ENCODE measurements around the gene USP48.
"Not testable (repeated sequence)": the region's sequence is repeated elsewhere in the genome, so short reads cannot be mapped to it uniquely, and the experiment has no call there.

Gene USP48

DNA sequence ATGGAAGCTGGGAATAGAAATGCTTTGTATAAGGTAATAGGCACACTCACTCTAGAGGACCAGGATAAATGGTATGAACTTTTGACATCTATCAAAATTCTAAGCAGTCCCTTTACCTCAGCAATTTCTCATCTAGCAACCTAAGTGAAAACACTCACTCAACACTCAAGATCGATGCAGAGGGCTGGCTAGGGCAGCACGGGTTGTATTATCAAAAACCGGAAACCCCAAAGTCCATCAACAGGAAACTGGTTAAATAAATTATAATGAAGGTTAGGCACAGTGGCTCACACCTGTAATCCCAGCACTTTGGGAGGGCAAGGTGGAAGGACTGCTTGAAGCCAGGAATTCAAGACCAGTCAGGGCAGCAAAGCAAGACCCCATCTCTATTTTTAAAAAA is 9.4 kb downstream of the USP48 start:
- H4K20me1 ChIP-seq, result peaks cover 0 to 96% (median 41%) of the 10 kb centered on the region in 11 experiments; a peak in 14 of 22 replicates
- TF ChIP-seq Cebpa-rat (IDR thresholded peaks at IDR 0.05), result no peak
- H3K27me3 ChIP-seq, result no peaks in the 10 kb centered on the region
- peak overlapping the region in 9 of 11 experiments; percentile 3 to 64 (median 26); a peak in 8 of 22 replicates for H3K9ac ChIP-seq
- H3K36me3 ChIP-seq, result peaks cover 0 to 78% (median 34%) of the 10 kb centered on the region in 11 experiments; a peak in 17 of 22 replicates
- peaks cover 0 to 25% (median 16%) of the 10 kb centered on the region in 11 experiments; a peak in 18 of 22 replicates for H3K9me3 ChIP-seq (replicated peaks in 1 of 11)
- H3K4me1 ChIP-seq, result peaks cover 36 to 99% (median 85%) of the 10 kb centered on the region in 10 experiments
- no peak overlapping the region for H3K4me3 ChIP-seq
- H3K27ac ChIP-seq, result peak overlapping the region; percentile 12 to 91 (median 59); a peak in 16 of 22 replicates
- H3K4me2 ChIP-seq, result peak overlapping the region; percentile 36 to 93 (median 63); a peak in 20 of 22 replicates

DNA sequence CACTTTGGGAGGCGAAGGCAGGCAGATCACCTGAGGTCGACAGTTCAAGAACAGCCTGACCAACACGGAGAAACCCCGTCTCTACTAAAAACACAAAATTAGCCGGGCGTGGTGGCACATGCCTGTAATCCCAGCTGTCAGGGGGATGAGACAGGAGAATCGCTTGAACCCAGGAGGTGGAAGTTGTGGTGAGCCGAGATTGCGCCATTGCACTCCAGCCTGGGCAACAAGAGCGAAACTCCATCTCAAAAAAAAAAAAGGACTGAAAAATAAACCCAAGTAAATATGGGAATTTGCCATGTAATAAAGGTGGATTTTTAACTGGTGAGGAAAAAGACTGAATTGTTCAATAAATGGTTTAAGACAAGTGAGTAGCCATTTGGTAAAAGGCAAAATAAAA is 11.3 kb downstream of the USP48 start:
- H3K4me3 ChIP-seq, result peak overlapping the region in 1 of 10 experiments; percentile 15; a peak in 1 of 20 replicates
- H3K9ac ChIP-seq, result peak overlapping the region in 5 of 11 experiments; percentile 1 to 53 (median 33); a peak in 6 of 22 replicates
- not testable (repeated sequence) for H3K27me3 ChIP-seq; H3K9me3 ChIP-seq (replicated peaks in 1 of 11)
- peaks cover 0 to 60% (median 26%) of the 10 kb centered on the region in 11 experiments; a peak in 17 of 22 replicates for H3K36me3 ChIP-seq
- peak overlapping the region in 10 of 11 experiments; percentile 38 to 93 (median 74); a peak in 18 of 22 replicates for H3K4me2 ChIP-seq
- H3K27ac ChIP-seq, result peak overlapping the region in 9 of 11 experiments; percentile 34 to 91 (median 70); a peak in 16 of 22 replicates
- H4K20me1 ChIP-seq, result peaks cover 0 to 95% (median 27%) of the 10 kb centered on the region in 11 experiments; a peak in 14 of 22 replicates
- peak in 8 of 11 experiments; percentile 22 to 70 (median 60); a peak in 9 of 22 replicates for TF ChIP-seq Cebpa-rat (IDR thresholded peaks at IDR 0.05)
- peaks cover 41 to 99% (median 96%) of the 10 kb centered on the region in 10 experiments for H3K4me1 ChIP-seq

DNA sequence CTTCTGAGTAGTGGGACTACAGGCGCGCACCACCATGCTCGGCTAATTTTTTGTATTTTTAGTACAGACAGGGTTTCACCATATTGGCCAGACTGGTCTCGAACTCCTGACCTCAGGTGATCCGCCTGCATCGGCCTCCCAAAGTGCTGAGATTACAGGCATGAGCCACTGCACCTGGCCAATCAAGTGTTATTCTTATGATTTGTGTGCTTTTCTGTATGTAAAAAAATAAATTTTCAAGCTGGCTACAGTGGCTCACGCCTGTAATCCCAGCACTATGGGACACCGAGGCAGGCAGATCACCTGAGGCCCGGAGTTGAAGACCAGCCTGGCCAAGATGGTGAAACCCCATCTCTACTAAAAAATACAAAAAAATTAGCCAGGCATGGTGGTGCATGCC is 12.3 kb downstream of the USP48 start:
- H3K36me3 ChIP-seq, result peaks cover 0 to 59% (median 24%) of the 10 kb centered on the region in 11 experiments; a peak in 17 of 22 replicates
- peak overlapping the region in 9 of 11 experiments; percentile 27 to 91 (median 82); a peak in 15 of 22 replicates for H3K27ac ChIP-seq
- not testable (repeated sequence) for H3K9me3 ChIP-seq (replicated peaks in 1 of 11); H3K4me3 ChIP-seq; H3K27me3 ChIP-seq
- peaks cover 0 to 95% (median 17%) of the 10 kb centered on the region in 11 experiments; a peak in 14 of 22 replicates for H4K20me1 ChIP-seq
- peak overlapping the region in 2 of 11 experiments; percentile 17 to 38; a peak in 4 of 22 replicates for H3K9ac ChIP-seq
- peaks cover 39 to 99% (median 96%) of the 10 kb centered on the region in 10 experiments for H3K4me1 ChIP-seq
- peak overlapping the region in 8 of 11 experiments; percentile 31 to 93 (median 76); a peak in 13 of 22 replicates for H3K4me2 ChIP-seq

DNA sequence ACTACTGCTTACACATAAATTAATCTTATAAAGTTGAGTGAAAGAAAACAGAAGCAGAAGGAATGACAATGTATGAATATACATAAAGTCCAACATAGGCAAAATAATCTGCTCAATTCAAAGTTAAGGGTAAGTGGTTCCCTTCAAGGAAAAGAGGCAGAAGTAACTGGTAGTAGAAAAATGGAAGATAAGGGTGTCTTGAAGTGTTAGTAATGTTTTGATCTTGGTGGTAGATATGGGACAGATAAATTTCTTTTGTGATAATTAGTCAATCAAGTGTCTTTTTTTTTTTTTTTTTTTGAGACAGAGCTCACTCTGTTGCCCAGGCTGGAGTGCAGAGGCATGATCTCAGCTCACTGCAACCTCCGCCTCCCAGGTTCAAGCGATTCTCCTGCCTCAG is 12.7 kb downstream of the USP48 start:
- peaks cover 0 to 95% (median 16%) of the 10 kb centered on the region in 11 experiments; a peak in 13 of 22 replicates for H4K20me1 ChIP-seq
- peak overlapping the region in 2 of 11 experiments; percentile 17 to 72; a peak in 4 of 22 replicates for H3K9ac ChIP-seq
- peaks cover 39 to 99% (median 96%) of the 10 kb centered on the region in 10 experiments for H3K4me1 ChIP-seq
- no peak for TF ChIP-seq Cebpa-rat (IDR thresholded peaks at IDR 0.05)
- no peaks in the 10 kb centered on the region for H3K27me3 ChIP-seq
- H3K9me3 ChIP-seq (replicated peaks in 1 of 11), result peaks cover 0 to 10% (median 7%) of the 10 kb centered on the region in 11 experiments; a peak in 9 of 22 replicates
- peaks cover 0 to 56% (median 22%) of the 10 kb centered on the region in 11 experiments; a peak in 17 of 22 replicates for H3K36me3 ChIP-seq
- H3K4me2 ChIP-seq, result peak overlapping the region in 6 of 11 experiments; percentile 73 to 94 (median 88); a peak in 12 of 22 replicates
- peak overlapping the region in 9 of 11 experiments; percentile 27 to 91 (median 82); a peak in 15 of 22 replicates for H3K27ac ChIP-seq
- no peak overlapping the region for H3K4me3 ChIP-seq

DNA sequence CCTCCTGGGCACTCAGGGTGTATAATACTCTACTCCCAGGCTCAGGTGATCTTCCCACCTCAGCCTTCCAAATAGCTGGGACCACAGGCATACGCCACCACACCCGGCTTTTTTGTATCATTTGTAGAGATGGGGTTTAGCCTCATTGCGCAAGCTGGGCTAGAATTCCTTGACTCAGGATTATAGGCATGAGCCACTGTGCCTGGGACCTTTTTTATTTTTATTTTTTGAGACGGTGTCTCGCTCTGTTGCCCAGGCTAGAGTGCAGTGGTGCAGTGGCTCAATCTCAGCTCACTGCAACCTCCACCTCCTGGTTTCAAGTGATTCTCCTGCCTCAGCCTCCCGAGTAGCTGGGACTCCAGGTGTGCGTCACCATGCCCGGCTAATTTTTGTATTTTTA is 15.8 kb downstream of the USP48 start:
- H3K4me2 ChIP-seq, result peak overlapping the region in 10 of 11 experiments; percentile 4 to 94 (median 84); a peak in 16 of 22 replicates
- H3K9me3 ChIP-seq (replicated peaks in 1 of 11); H3K4me3 ChIP-seq; H3K27me3 ChIP-seq: not testable (repeated sequence)
- peaks cover 49 to 99% (median 97%) of the 10 kb centered on the region in 10 experiments for H3K4me1 ChIP-seq
- H4K20me1 ChIP-seq, result peaks cover 0 to 91% (median 5%) of the 10 kb centered on the region in 11 experiments; a peak in 10 of 22 replicates
- H3K36me3 ChIP-seq, result peaks cover 0 to 36% (median 18%) of the 10 kb centered on the region in 11 experiments; a peak in 14 of 22 replicates
- TF ChIP-seq Cebpa-rat (IDR thresholded peaks at IDR 0.05), result peak in 4 of 11 experiments; percentile 20 to 54 (median 36); a peak in 2 of 22 replicates
- peak overlapping the region in 10 of 11 experiments; percentile 57 to 91 (median 82); a peak in 19 of 22 replicates for H3K27ac ChIP-seq
- H3K9ac ChIP-seq, result peak overlapping the region in 6 of 11 experiments; percentile 28 to 71 (median 56); a peak in 9 of 22 replicates

DNA sequence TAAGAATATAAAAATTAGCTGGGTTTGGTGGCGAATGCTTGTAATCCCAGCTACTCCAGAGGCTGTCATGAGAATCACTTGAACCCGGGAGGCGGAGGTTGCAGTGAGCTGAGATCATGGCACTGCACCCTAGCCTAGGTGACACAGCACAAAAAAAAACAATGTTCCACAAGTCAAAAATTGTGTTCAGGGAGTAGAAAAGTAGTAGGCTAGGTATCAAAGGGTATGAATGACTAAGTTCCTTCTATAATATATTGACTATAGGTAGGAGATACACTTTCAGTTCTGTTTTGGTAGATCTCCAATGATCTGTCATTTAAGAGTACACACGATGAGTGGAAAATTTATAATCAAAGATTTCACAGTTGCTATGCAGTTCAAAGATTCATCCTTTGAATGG is 16.7 kb downstream of the USP48 start:
- TF ChIP-seq Cebpa-rat (IDR thresholded peaks at IDR 0.05), result no peak
- Histone ChIP-seq H3K4me1 (peaks cover 58 to 100% (median 98%) of the 10 kb centered on the region in 10 experiments), H3K4me2 (peak overlapping the region; percentile 62 to 94 (median 85); a peak in 20 of 22 replicates), H3K4me3 (no peak overlapping the region; a peak in 1 of 20 replicates), H4K20me1 (peaks cover 0 to 94% (median 0%) of the 10 kb centered on the region in 11 experiments; a peak in 10 of 22 replicates), H3K36me3 (peaks cover 0 to 35% (median 18%) of the 10 kb centered on the region in 11 experiments; a peak in 14 of 22 replicates), H3K9me3 (replicated peaks in 1 of 11) (peaks cover 0 to 7% (median 0%) of the 10 kb centered on the region in 11 experiments; a peak in 2 of 22 replicates), H3K9ac (peak overlapping the region in 3 of 11 experiments; percentile 62 to 71 (median 66); a peak in 6 of 22 replicates), H3K27me3 (no peaks in the 10 kb centered on the region), H3K27ac (peak overlapping the region in 10 of 11 experiments; percentile 57 to 91 (median 82); a peak in 19 of 22 replicates)

DNA sequence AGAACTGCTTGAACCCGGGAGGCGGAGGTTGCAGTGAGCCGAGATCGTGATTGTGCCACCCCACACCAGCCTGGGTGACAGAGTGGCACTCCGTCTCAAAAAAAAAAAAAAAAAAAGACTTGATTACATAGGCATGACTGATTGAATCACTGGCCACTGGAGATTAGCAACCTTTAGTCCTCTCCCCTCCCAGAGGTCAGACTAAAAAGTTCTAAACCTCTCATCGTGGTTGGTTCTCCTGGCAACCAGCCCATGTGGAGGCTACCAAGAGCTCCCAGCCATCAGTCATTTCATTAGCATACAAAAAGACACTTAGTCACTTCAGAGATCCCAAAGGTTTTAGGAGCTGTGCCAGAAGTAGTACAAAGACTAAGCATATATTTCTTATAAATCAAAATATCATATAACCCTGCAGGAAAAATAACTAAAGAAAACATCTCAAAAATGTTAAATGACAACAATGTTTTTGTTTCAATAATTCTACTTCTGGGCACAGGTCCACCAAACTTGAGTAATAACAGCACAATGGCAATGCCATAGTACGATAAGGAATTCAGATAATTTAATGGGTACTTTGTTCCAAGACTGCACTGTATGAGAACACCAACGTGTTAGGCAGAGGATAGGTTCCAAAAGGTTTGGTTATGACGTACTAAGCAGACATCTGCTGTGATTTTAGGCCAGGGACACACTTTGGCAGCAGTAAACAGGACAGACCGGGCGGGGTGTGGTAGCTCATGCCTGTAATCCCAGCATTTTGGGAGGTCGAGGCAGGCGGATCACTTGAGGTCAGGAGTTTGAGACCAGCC is 18.1 kb downstream of the USP48 start:
- Histone ChIP-seq H3K4me1 (peaks cover 70 to 100% (median 99%) of the 10 kb centered on the region in 10 experiments), H3K9ac (peak overlapping the region in 10 of 11 experiments; percentile 11 to 71 (median 62); a peak in 17 of 22 replicates), H3K4me3 (peak overlapping the region in 1 of 10 experiments; percentile 35; a peak in 1 of 20 replicates), H3K27ac (peak overlapping the region; percentile 7 to 91 (median 82); a peak in 21 of 22 replicates), H3K36me3 (peaks cover 0 to 30% (median 7%) of the 10 kb centered on the region in 11 experiments; a peak in 13 of 22 replicates), H3K9me3 (replicated peaks in 1 of 11) (peaks cover 0 to 8% (median 0%) of the 10 kb centered on the region in 11 experiments; a peak in 2 of 22 replicates), H4K20me1 (peaks cover 0 to 95% (median 0%) of the 10 kb centered on the region in 11 experiments; a peak in 10 of 22 replicates), H3K27me3 (no peaks in the 10 kb centered on the region), H3K4me2 (peak overlapping the region; percentile 72 to 94 (median 85))
- TF ChIP-seq Cebpa-rat (IDR thresholded peaks at IDR 0.05), result no peak

Data from BLaER1 treated with 17β-estradiol and CSF1 and Interleukin-3, amounts not matched to agents 10 nM and 100 nM (cell line).